ENCODE results near the gene SCT. TPM values are rescaled to one million over a fixed set of nuclear protein-coding genes. Genes with fewer than 3 reads are reported as not detected.

SCT gene
- total RNA-seq, 1 experiment from 2014 or later = not detected

- DNase-seq (ENCODE audit: low read depth) = no peak
Measured at GRCh38 chr11:611001-611996, 15.7 kb downstream of the SCT start.

GRCh38 chr11:610146-610801 lies 16.7 kb downstream of the SCT start:
- no peak for DNase-seq (ENCODE audit: low read depth)

GRCh38 chr11:609341-609811 lies 17.6 kb downstream of the SCT start:
- DNase-seq (ENCODE audit: low read depth) = no peak

- no peak for DNase-seq (ENCODE audit: low read depth)
Measured at GRCh38 chr11:608791-609251, 18.2 kb downstream of the SCT start.

- DNase-seq (ENCODE audit: low read depth) = no peak
Measured at GRCh38 chr11:607971-608659, 18.9 kb downstream of the SCT start.

GRCh38 chr11:607020-607780 lies 19.8 kb downstream of the SCT start:
- DNase-seq (ENCODE audit: low read depth) = no peak

- DNase-seq (ENCODE audit: low read depth) = peak; percentile 42
Measured at GRCh38 chr11:606245-606644, 20.7 kb downstream of the SCT start.

GRCh38 chr11:605286-606129 lies 21.5 kb downstream of the SCT start:
- DNase-seq (ENCODE audit: low read depth) = no peak

GRCh38 chr11:603154-603553 lies 23.8 kb downstream of the SCT start:
- no peak for DNase-seq (ENCODE audit: low read depth)

- no peak for DNase-seq (ENCODE audit: low read depth)
Measured at GRCh38 chr11:601573-602245, 25.3 kb downstream of the SCT start.

GRCh38 chr11:598005-598680 lies 28.8 kb downstream of the SCT start:
- DNase-seq (ENCODE audit: low read depth) = no peak

- no peak for DNase-seq (ENCODE audit: low read depth)
Measured at GRCh38 chr11:597166-597725, 29.7 kb downstream of the SCT start.

- DNase-seq (ENCODE audit: low read depth) = no peak
Measured at GRCh38 chr11:596374-596773, 30.6 kb downstream of the SCT start.

GRCh38 chr11:595400-595799 lies 31.6 kb downstream of the SCT start:
- DNase-seq (ENCODE audit: low read depth) = no peak

- no peak for DNase-seq (ENCODE audit: low read depth)
Measured at GRCh38 chr11:593347-593746, 33.6 kb downstream of the SCT start.

- DNase-seq (ENCODE audit: low read depth) = no peak
Measured at GRCh38 chr11:592918-593317, 34.1 kb downstream of the SCT start.

- no peak for DNase-seq (ENCODE audit: low read depth)
Measured at GRCh38 chr11:592501-592900, 34.5 kb downstream of the SCT start.

GRCh38 chr11:590997-591396 lies 36.0 kb downstream of the SCT start:
- DNase-seq (ENCODE audit: low read depth) = no peak

- DNase-seq (ENCODE audit: low read depth) = no peak
Measured at GRCh38 chr11:589798-590197, 37.2 kb downstream of the SCT start.

Data from Daoy (cell line).